OCI-LY1 (cell line): Measurements from ENCODE around the gene P4HA2.

Experiments
- CTCF ChIP-seq: fragments of 200-600 bp; sonication (generic), shearing (Covaris generic); IDR thresholded peaks from 2 replicates; pipeline ENCODE4 v1.5.1; 2017; ENCODE audit warnings: mild to moderate bottlenecking, antibody characterized with exemption, low read length, moderate library complexity, mixed read lengths
- EZH2 ChIP-seq: fragments of 200-600 bp; sonication (generic), shearing (Covaris generic); IDR thresholded peaks from 2 replicates; pipeline ENCODE4 v1.8.0; 2017; ENCODE audit warnings: borderline replicate concordance, mixed run types, mild to moderate bottlenecking, antibody characterized with exemption, low read length, moderate library complexity, mixed read lengths

GRCh38 chr5:132202711-132203463 lies 24.8 kb downstream of the P4HA2 start:
- no peak for TF ChIP-seq CTCF
- TF ChIP-seq EZH2, result no peak
